GM21515 (cell line): ENCODE results near the gene PCP2.

Source experiments
- ATAC-seq: cut with Tn5 transposase; IDR thresholded peaks from one replicate; pipeline ENCODE4 v1.9.1; 2021; ENCODE audit not compliant: unreplicated experiment

Gene PCP2

GRCh38 chr19:7620442-7621412 lies 12.8 kb downstream of the PCP2 start:
- ATAC-seq = no peak

- ATAC-seq = no peak
These were observed 13.7 kb downstream of the PCP2 start for GRCh38 chr19:7619671-7620441.

- ATAC-seq = no peak
These were observed 14.6 kb downstream of the PCP2 start for GRCh38 chr19:7618771-7619510.

GRCh38 chr19:7618348-7618747 lies 15.2 kb downstream of the PCP2 start:
- no peak for ATAC-seq

- ATAC-seq = no peak
These were observed 15.8 kb downstream of the PCP2 start for GRCh38 chr19:7617735-7618134.

- ATAC-seq = no peak
These were observed 16.3 kb downstream of the PCP2 start for GRCh38 chr19:7617172-7617571.

GRCh38 chr19:7614859-7615741 lies 18.4 kb downstream of the PCP2 start:
- no peak for ATAC-seq

GRCh38 chr19:7612282-7613274 lies 20.9 kb downstream of the PCP2 start:
- ATAC-seq = no peak

- ATAC-seq = no peak
These were observed 21.8 kb downstream of the PCP2 start for GRCh38 chr19:7611541-7612279.

- no peak for ATAC-seq
These were observed 22.9 kb downstream of the PCP2 start for GRCh38 chr19:7610491-7611240.

GRCh38 chr19:7607874-7608560 lies 25.5 kb downstream of the PCP2 start:
- no peak for ATAC-seq

- no peak for ATAC-seq
These were observed 26.2 kb downstream of the PCP2 start for GRCh38 chr19:7607212-7607873.

- no peak for ATAC-seq
These were observed 27.2 kb downstream of the PCP2 start for GRCh38 chr19:7606289-7606688.

GRCh38 chr19:7605490-7606222 lies 27.9 kb downstream of the PCP2 start:
- ATAC-seq = no peak

GRCh38 chr19:7603919-7604318 lies 29.6 kb downstream of the PCP2 start:
- no peak for ATAC-seq

GRCh38 chr19:7602935-7603497 lies 30.5 kb downstream of the PCP2 start:
- no peak for ATAC-seq
